ENCODE data around the gene RCCD1.
A peak's percentile ranks its signal among the peaks of the same experiment; 100 is the strongest.
"Not testable (repeated sequence)": the region's sequence is repeated elsewhere in the genome, so short reads cannot be mapped to it uniquely, and the experiment has no call there.

RCCD1 gene

GRCh38 chr15:90918835-90919234 is 35.8 kb upstream of the RCCD1 start:
- DNase-seq, result no peak

- no peak for DNase-seq
These were observed 32.8 kb upstream of the RCCD1 start for GRCh38 chr15:90921887-90922286.

GRCh38 chr15:90922712-90923322 is 31.9 kb upstream of the RCCD1 start:
- not testable (repeated sequence) for DNase-seq

- no peak for DNase-seq
These were observed 30.3 kb upstream of the RCCD1 start for GRCh38 chr15:90924375-90924774.

DNA sequence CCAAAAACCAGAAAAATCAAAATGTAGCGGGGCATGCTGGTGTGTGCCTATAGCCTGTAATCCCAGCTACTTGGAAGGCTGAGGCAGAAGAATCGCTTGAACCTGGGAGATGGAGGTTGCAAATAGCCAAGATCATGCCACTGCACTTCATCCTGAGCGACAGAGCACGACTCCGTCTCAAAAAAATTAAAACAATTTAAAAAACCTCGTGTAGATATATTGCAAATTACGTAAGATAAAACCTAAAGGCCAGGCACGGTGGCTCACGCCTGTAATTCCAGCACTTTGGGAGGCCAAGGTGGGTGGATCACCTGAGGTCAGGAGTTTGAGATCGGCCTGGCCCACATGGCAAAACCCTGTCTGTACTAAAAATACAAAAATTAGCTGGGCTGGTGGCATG is 27.9 kb upstream of the RCCD1 start:
- DNase-seq, result not testable (repeated sequence)

DNA sequence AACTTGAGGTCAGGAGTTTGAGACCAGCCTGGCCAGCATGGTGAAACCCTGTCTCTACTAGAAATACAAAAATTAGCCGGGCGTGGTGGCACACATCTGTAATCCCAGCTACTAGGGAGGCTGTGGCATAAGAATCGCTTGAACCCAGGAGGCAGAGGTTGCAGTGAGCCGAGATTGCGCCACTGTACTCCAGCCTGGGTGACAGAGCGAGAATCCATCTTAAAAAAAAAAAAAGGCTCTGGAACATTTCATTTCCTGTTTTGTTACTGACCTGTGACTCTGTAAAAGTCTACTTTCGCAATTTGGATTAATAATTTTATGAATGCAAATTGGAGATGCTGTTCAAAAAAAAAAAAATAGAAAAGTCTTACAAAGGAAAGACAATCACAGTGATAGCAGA is 26.6 kb upstream of the RCCD1 start:
- not testable (repeated sequence) for DNase-seq

DNA sequence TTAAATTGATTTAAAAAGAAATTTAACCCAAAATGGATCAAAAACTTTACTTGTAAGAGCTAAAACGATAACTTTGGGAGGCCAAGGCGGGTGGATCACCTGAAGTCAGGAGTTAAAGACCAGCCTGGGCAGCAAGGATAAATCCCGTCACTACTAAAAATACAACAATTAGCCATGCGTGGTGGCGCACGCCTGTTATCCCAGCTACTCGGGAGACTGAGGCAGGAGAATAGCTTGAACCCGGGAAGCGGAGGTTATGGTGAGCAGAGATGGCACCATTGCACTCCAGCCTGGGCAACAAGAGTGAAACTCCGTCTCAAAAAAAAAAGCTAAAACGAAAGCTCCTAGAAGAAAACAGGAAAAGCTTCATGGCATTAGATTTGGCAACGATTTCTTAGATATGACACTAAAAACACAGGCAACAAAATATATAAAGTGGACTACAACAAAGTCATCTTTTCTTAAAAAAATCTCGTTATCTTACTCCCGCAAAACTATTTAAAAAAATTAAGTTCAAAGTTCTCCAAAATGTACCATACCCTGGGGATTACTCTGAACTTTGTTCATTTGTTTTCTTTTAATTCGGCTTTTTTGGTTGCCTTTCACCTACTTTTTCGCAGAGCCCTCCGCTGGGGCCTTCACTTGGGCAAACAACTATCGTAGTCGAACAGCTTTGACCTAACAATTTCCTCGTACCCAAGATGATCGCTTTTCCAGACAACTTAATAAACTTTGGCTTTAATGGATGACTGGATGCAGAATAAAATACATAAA is 25.3 kb upstream of the RCCD1 start:
- no peak for DNase-seq

DNA sequence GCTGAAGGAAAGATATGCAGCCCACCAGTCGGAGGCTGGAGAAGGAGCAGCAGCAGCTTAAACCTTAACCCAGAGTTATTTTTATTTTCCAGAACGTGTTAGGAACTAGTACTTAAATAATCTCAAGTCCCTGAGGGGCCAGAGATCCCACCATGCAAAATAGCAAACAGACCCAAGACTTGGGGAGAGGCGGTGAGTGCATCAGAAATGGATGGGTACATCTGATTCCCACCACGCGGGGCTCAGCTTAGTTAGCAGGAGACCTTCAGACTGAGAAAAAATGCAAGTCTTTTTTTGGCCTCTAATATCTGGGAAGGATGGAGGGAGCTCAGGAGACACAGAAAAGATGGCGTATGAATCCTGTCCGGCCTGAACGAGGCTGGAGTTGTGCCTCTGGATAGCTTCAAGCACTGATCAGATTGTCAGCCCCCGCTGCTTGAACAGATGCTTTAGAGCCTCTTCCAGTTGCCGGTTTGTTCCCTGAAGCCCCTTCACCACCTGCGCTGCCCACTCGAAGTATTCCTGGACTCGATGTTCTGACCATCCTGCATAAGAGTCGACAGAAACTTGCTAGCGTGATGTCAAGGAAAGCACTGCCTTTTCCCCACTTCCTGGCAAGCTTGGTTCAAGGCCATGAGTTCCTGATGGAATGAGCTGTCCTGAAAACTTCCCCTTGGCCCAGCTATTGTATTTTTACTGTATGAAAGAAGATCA is 23.7 kb upstream of the RCCD1 start:
- DNase-seq, result no peak

DNA sequence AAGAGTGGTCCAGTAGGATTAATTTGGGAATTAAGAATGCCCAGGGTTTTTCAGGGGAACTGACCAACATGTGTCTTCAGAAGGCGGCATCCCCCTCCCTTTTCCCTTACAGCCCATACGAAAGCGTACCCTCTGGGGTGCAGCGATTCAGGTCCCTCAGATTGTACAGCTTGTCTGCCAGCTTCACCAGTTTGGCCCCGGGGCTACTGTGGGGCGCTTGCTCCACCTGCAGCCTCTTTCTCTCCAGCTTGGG is 23.2 kb upstream of the RCCD1 start:
- no peak for DNase-seq

DNA sequence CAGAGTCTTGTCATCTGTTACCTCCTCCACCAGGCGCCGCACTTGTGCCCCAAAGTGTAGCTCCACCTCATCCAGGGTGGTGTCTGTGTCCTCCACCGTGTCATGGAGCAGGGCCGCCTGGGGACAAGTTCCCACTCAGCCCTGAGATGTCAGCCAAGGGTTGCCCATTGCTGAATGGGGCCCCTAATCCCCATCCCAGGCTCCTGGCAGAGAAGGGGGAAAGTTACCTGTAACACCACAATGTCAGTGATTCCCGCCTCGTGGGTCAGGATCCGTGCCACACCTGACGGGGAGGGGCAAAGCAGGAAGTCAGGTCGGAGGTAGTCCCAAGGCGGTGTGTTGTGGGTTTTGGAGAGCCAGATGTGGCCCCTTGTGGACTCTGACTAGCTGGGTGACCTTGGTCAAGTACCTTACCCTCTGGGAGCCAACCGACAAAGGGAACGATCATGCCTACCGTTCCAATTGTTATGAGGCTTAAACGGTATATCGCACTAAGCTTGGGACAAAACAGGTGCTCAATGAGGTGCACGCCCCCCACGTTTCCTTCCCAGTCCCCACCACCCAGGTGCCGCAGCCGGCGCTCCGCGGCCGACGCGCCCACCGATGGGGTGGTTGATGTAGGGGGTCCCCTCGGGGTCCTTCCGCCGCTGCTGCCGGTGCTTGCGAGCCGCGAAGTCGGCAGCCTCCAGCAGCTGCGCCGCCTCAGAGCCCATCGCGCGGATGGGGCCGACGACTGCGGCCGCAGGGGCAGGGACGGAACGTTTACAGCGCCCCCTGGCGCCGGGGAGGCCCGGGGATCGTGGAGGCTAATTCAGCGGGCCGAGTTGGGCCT is 22.6 kb upstream of the RCCD1 start, which contains the start of gene HDDC3:
TSS of gene HDDC3 (minus strand) at position 722 of the 832 bp plus-strand sequence. CDS start at position 713, 9 bp downstream.
- DNase-seq, result peak; percentile 75

- no peak for DNase-seq
These were observed 22.1 kb upstream of the RCCD1 start for GRCh38 chr15:90932660-90932991.

- DNase-seq, result no peak
These were observed 21.4 kb upstream of the RCCD1 start for GRCh38 chr15:90933301-90933700.

GRCh38 chr15:90934256-90934948 is 20.3 kb upstream of the RCCD1 start:
- peak; percentile 79 for DNase-seq

DNA sequence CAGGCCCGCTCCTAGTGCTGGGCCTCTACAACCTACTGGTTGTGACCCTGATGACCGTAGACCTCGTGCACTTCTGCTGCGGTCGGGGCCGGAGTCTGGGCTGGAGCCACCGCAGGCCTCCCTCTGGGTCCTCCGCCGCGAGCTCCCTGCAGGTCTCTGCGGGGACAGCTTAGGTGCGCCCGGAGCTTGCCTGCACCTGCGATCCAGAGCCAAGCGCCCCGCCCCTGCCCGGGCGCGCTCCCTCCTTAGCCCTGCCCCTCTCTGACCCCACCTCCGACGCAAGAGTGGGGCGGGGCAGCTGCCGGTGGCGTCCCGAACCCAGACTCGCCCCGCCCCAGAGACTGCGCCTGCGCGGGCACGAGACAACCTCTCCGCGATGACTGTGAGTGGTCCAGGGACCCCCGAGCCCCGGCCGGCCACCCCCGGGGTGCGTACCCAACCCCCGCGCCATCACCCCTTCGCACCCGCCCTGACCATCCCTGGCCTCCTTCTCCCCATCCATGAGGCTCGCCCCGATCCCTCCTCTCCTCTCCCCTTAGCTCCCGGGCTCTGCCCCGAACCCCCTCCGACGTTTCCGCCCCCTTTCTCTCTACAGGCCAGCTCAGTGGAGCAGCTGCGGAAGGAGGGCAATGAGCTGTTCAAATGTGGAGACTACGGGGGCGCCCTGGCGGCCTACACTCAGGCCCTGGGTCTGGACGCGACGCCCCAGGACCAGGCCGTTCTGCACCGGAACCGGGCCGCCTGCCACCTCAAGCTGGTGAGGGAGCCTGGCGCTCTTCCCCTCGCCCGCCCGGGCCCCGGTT is 19.5 kb upstream of the RCCD1 start, which contains the start of gene UNC45A:
TSS of gene UNC45A (plus strand) at position 337 of the 803 bp plus-strand sequence. CDS start at position 377, 40 bp downstream.
- peak; percentile 62 for DNase-seq

DNA sequence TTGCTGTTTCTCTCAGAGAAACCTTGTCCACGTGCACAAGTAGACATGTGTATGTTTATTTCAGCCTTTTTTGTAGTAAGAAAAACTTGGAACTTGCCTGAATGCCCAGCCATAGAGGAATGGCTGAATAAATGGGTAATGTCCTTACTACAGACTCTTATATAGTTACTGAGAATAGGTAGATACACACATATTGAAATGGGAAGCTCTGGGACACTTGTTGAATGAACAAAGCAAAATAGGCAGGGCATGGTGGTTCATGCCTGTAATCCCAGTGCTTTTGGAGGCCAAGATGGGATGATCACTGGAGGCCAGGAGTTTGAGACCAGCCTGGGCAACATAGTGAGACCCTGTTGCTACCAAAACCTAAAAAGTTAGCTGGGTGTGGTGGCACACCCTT is 17.9 kb upstream of the RCCD1 start:
- no peak for DNase-seq

- no peak for DNase-seq
These were observed 16.4 kb upstream of the RCCD1 start for GRCh38 chr15:90938261-90938660.

DNA sequence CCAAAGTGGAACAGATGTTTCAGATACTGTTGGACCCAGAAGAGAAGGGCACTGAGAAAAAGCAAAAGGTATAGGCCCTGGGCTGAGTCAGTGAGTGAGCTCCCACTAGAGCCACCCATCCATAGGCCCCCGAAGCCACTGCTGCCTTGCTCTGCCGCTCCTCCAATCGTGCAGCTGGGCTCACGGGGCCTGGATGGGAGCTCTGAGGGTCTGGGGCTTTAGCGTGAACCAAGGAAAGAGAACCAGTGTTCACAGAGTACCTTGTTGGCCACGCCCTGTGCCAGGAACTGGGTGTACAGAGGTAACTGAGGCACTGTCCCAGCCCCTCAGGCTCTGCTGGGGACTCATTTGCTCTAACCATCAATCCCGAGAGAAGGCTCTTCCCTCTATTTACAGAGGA is 14.9 kb upstream of the RCCD1 start:
- DNase-seq, result no peak

- DNase-seq, result no peak
These were observed 13.6 kb upstream of the RCCD1 start for GRCh38 chr15:90941038-90941437.

- no peak for DNase-seq
These were observed 12.1 kb upstream of the RCCD1 start for GRCh38 chr15:90942354-90943120.

- no peak for DNase-seq
These were observed 9.6 kb upstream of the RCCD1 start for GRCh38 chr15:90945091-90945490.

DNA sequence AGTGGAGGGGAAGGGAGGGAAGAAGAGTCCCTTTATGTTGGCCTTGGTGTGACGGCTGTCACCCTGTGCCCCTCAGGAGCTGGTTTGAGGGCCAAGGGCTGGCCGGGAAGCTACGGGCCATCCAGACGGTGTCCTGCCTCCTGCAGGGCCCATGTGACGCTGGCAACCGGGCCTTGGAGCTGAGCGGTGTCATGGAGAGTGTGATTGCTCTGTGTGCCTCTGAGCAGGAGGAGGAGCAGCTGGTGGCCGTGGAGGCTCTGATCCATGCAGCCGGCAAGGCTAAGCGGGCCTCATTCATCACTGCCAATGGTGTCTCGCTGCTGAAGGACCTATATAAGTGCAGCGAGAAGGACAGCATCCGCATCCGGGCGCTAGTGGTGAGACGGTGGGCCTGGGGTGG is 8.1 kb upstream of the RCCD1 start:
- DNase-seq, result no peak
